Skeletal muscle tissue (tissue), 2 donors: ENCODE data around the gene SNX11. TPM values are rescaled to one million over a fixed set of nuclear protein-coding genes. Genes with fewer than 3 reads are reported as not detected.

Experiments used
- small RNA-seq: library from RNA; depleted of rRNA; stranded (forward); fragments of <200 nt; gene quantifications from one replicate; pipeline ENCODE3, GENCODE V24; 2014
- total RNA-seq: library from RNA; depleted of rRNA; stranded (reverse); fragments of >200 nt; gene quantifications from one replicate; pipeline ENCODE4 v1.2.3, GENCODE V29; 2014

Gene SNX11
- total RNA-seq, 1 donor from 2014 or later: 7.3 TPM

Small RNAs within 50 kb of the gene (small RNA-seq; reads per million reads assigned to genes)
- gene AC004477.2 (not detected), gene MIR1203 (not detected), gene RNU6-1201P (not detected)

Other genes starting within 250 kb of the SNX11 start
- gene SP2, start 211.5 kb upstream of the SNX11 start, total RNA-seq: 0.52 TPM
- 12.0 TPM for gene PNPO, start 166.2 kb upstream of the SNX11 start, total RNA-seq
- gene PRR15L, start 149.9 kb upstream of the SNX11 start, total RNA-seq: not detected
- gene CDK5RAP3, start 136.7 kb upstream of the SNX11 start, total RNA-seq: 59.0 TPM
- gene COPZ2, start 70.0 kb upstream of the SNX11 start, total RNA-seq: 39.7 TPM
- gene NFE2L1, start 59.4 kb upstream of the SNX11 start, total RNA-seq: 93.4 TPM
- 39.1 TPM for gene CBX1, start 6.3 kb upstream of the SNX11 start, total RNA-seq